Naive thymus-derived CD8-positive, alpha-beta T cell (primary cell): Measurements from ENCODE around the gene NCK2. TPM values are rescaled to one million over a fixed set of nuclear protein-coding genes. Genes with fewer than 3 reads are reported as not detected.

Source experiments
- ATAC-seq, 2 donors: fragments of 150-1000 bp; cut with Tn5 transposase in 1 of 2; sonication (Bioruptor Pico), chemical (Tn5 transposase) in 1 of 2; 1 replicate in 1 of 2; 2 replicates in 1 of 2; pipeline ENCODE4 v1.10.0; 2021; ENCODE audit warnings: mild to moderate bottlenecking in 2 of 2, moderate library complexity in 2 of 2
- POLR2A ChIA-PET: fragments of 350-600 bp; sonication (Branson Sonifier 250); formaldehyde crosslinking; loops from one replicate; lab custom pipeline; 2021; ENCODE audit warnings: antibody characterized with exemption; lab: Charles Lee
- DNase-seq, 10 donors: peaks; one replicate each; pipeline versions ENCODE4 v3.0.0 to v3.0.0-alpha.2; 2020 to 2022
- H3K27ac Mint-ChIP-seq, 10 donors: one replicate each; pipeline ENCODE4 v1.8.0; 2020 to 2022; ENCODE audit warnings: mild to moderate bottlenecking in 10 of 10, mixed read lengths in 10 of 10, moderate library complexity in 4 of 10, inconsistent platforms in 1 of 10
- H3K27me3 Mint-ChIP-seq, 5 donors: one replicate each; pipeline ENCODE4 v1.8.0; 2021 to 2022; ENCODE audit warnings: mixed read lengths in 5 of 5
- H3K36me3 Mint-ChIP-seq, 3 donors: one replicate each; pipeline ENCODE4 v1.8.0; 2020 to 2022; ENCODE audit warnings: mixed read lengths in 3 of 3, mild to moderate bottlenecking in 2 of 3, inconsistent platforms in 1 of 3
- H3K4me1 Mint-ChIP-seq, 4 donors: one replicate each; pipeline ENCODE4 v1.8.0; 2021 to 2022; ENCODE audit warnings: mixed read lengths in 4 of 4
- H3K4me3 Mint-ChIP-seq, 10 donors: one replicate each; pipeline ENCODE4 v1.8.0; 2020 to 2022; ENCODE audit warnings: mild to moderate bottlenecking in 10 of 10, mixed read lengths in 10 of 10, moderate library complexity in 6 of 10, inconsistent platforms in 1 of 10
- H3K9me3 Mint-ChIP-seq, 9 donors: one replicate each; pipeline ENCODE4 v1.8.0; 2020 to 2022; ENCODE audit warnings: mixed read lengths in 9 of 9, mild to moderate bottlenecking in 3 of 9, inconsistent platforms in 1 of 9, moderate library complexity in 1 of 9
- polyA plus RNA-seq, 3 donors: library from polyadenylated mRNA; unstranded; fragments of 300-500 nt; fragmentation: Illumina TruSeq; gene quantifications; one replicate each; pipeline ENCODE4 v1.2.3, GENCODE V29; 2021
- total RNA-seq, 8 experiments: library from RNA in 2 of 8; stranded (reverse) in 2 of 8; gene quantifications; one replicate each; pipeline ENCODE4 v1.2.3 and lab custom pipeline; 2021 to 2026

The NCK2 gene
- total RNA-seq = 100 to 1,000 TPM; 119 to 124 TPM
- polyA plus RNA-seq = 100 to 1,000 TPM in 1 of 3 donors, 10 to 100 TPM in 2; 36.6 to 110 (median 67.8) TPM
- 108 to 170 (median 134) reads per million in 6 experiments for total RNA-seq (lab: John Stamatoyannopoulos, UW)

DNA sequence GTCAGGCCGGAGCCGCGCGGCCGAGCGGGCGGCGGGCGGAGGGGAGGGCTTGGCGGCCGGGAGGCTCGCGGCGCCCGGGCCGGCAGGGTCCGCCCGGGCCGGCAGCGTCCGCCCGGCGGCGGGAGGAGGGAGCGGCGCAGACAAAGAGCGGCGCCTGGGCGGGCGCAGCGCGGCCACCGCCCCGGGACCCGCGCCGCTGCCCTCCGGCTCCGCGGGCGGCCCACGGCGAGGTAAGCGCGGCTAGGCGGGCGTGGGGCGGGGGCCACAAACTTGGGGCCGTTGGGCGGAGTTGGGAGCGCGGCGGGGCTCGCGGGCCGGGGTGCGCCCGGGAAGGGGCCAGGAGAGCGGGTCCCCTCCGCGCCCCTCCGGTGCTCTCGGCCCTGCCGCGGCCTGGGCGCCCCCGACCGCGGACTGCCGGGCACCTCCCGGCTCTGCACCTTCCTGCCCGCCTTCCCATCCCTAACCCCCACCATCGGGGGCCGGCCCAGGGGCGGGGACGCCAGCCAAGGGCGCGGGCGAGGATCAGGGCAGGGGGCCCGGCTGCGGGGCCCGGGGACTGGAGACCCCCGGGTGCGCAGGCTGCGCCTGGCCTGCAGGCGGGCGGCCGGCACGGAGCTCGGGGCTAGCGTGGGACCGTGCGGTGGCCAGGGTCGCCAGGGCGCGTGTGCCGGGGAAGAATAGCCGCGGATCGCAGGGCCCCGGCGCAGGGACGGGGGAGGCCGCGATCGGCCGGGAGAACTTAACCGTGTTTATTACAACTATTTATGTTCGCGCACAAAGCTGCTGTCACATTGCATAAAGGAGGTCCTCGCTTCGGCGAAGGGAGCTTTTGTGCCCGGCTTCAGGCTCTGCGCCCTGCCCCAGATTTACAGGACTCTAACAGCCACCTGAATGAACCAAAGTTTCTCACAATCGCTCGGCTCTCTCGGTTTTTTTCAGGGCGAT lies at the start of gene NCK2:
Gene NCK2 (plus strand): TSS at position 4 of the 945 bp plus-strand sequence. CDS start 110,152 bp downstream, outside the sequence.
- Mint-ChIP-seq H3K9me3 (peaks cover 0 to 10% (median 0%) of the 10 kb centered on the region in 9 donors), H3K27me3 (no peaks in the 10 kb centered on the region), H3K4me1 (peaks cover 49 to 86% (median 79%) of the 10 kb centered on the region in 4 donors), H3K4me3 (peak within 1 kb of the TSS; percentile 91 to 99 (median 96)), H3K27ac (peak within 1 kb of the TSS; percentile 87 to 99 (median 98)), H3K36me3 (peaks cover 0 to 34% (median 8%) of the 10 kb centered on the region in 3 donors)
- POLR2A ChIA-PET = interaction anchor here (0.6 to 4.5 kb wide), 28 partner anchors 8 to 448 kb away, joined by 3 to 58 read pairs (median 6); no protein-coding TSS in a partner anchor
- DNase-seq (peak in 6 of 10 donors; percentile 27 to 46 (median 34)), ATAC-seq (peak; percentile 9 to 18)

DNA sequence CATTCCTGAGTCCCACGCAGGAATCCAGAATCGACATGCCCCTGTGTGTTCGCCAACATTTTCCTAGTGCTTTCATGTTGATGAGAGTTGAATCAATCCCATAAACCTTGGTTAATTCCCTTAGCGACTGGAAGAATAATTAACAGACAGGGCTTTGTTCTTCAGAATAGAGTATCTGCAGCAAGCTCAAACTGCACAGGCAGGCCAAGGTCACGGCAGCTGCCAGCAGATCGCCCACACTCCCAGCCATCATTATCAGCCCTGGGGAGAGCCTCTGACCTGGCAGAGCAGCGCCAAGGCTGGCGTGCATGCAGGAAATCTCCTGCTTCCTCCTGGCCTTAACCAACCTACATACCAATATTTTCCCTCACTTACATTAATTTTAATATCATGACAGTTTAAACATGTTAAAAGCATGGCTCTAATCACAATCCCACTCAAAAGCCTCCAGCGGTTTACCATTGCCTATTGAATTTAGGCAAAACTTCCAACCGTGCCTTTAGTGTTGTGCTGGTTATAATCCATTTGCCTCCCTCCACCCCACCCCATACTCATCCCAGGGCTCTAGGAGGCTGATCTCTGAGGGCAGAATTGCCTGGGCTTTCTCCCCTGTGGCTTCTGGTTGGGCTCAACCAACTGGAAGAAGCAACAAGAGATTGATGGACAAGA lies 46.8 kb upstream of the NCK2 start:
- POLR2A ChIA-PET = no interaction called here
- DNase-seq (no peak), ATAC-seq (no peak)
- Mint-ChIP-seq H3K4me3 (no peak overlapping the region), H3K27ac (peak overlapping the region in 1 of 10 donors; percentile 34), H3K4me1 (peaks cover 0 to 7% (median 0%) of the 10 kb centered on the region in 4 donors), H3K9me3 (no peaks in the 10 kb centered on the region), H3K36me3 (peaks cover 0 to 4% (median 0%) of the 10 kb centered on the region in 3 donors), H3K27me3 (peaks cover 0 to 4% (median 0%) of the 10 kb centered on the region in 5 donors)

DNA sequence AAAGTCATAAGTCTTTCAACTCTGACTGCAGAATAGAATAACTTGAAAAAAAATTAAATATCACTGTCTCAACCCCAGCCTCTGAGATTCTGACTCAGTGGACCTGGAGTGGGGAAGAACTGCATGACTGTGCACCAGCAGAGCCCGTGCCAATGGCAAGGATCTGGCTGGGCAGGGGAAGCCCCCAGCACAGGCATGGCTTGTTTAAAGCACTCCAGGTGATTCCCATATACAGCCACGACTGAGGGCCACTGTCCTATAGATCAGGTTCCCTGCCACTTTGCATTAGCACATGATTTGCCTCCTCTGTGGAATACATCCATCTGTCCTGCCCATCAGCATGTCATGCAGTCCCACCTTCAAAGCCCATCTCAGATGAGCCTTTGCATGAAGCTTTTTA lies 45.9 kb upstream of the NCK2 start:
- DNase-seq = no peak
- H3K4me3 Mint-ChIP-seq = no peak overlapping the region
- ATAC-seq = no peak
- no peaks in the 10 kb centered on the region for H3K9me3 Mint-ChIP-seq
- POLR2A ChIA-PET = no interaction called here
- H3K27me3 Mint-ChIP-seq = peaks cover 0 to 6% (median 0%) of the 10 kb centered on the region in 5 donors
- peaks cover 0 to 7% (median under 1%) of the 10 kb centered on the region in 4 donors for H3K4me1 Mint-ChIP-seq
- peaks cover 0 to 4% (median 0%) of the 10 kb centered on the region in 3 donors for H3K36me3 Mint-ChIP-seq
- H3K27ac Mint-ChIP-seq = peak overlapping the region in 2 of 10 donors; percentile 34 to 74

DNA sequence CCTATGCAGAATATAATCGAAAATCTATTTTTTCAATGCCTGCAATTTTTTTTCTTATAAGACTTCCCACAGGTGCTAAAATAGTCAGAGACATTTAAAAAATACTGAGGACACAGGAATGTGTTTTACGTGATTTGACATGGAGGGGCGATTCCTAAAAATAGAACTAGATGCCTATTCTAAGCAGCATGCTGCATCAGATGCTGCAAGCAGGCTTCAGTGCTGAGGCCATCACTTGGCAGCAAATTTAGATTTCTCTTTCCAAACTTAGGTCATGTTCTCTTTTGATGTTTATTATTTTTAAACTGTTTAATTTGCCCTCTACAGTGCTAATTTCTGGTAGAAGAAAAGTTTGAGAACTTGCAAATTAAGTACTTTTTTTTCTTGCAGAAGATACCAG lies 43.7 kb upstream of the NCK2 start:
- no peak for ATAC-seq
- Mint-ChIP-seq H3K9me3 (peaks cover 0 to 6% (median 0%) of the 10 kb centered on the region in 9 donors), H3K27ac (no peak overlapping the region), H3K4me3 (no peak overlapping the region), H3K27me3 (peaks cover 0 to 6% (median 0%) of the 10 kb centered on the region in 5 donors), H3K36me3 (peaks cover 0 to 4% (median 0%) of the 10 kb centered on the region in 3 donors), H3K4me1 (peaks cover 0 to 7% (median under 1%) of the 10 kb centered on the region in 4 donors)
- POLR2A ChIA-PET = no interaction called here
- DNase-seq = no peak

DNA sequence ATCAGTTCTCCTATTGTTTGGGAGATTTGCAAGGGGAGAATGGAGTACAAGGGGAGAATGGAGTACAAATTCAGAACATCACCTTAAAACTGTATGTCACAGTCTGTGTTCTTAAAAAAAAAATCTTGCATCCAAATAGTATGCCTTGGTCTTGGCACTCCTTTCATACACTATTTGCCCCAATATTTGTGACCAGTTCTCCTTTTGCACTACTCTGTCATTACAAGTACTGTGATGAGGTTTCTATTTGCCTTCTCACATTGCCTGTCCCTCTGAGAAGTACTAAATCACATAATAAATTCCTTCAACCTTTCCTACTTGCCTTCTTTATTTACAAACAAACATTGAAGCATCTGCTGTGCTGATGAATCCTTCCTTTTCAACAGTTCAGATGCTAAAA lies 36.0 kb upstream of the NCK2 start:
- POLR2A ChIA-PET = no interaction called here
- ATAC-seq = no peak
- Mint-ChIP-seq H3K27me3 (no peaks in the 10 kb centered on the region), H3K4me1 (peaks cover 0 to 4% (median 0%) of the 10 kb centered on the region in 4 donors), H3K4me3 (no peak overlapping the region), H3K9me3 (peaks cover 0 to 6% (median 0%) of the 10 kb centered on the region in 9 donors), H3K36me3 (no peaks in the 10 kb centered on the region), H3K27ac (peak overlapping the region in 2 of 10 donors; percentile 1 to 69)
- no peak for DNase-seq

DNA sequence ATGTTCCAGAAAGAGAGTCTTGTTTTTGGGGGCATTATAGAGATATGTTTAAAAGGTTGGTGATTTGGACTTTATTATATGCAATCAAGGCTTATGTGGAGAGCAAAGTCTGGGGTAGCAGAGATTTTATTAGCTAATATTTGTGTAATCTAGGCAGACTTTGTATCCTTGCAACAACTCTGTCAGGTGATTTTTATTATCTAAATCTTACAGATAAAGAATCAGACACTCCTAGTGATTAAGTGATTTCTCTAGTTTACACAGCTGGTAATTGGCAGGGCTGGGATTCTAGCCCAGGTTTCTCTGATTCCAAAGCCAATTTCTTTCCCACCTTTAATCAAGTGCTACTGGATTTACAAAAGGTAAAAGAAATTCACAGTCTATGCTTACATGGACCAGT lies 33.3 kb upstream of the NCK2 start:
- Mint-ChIP-seq H3K4me3 (no peak overlapping the region), H3K9me3 (no peaks in the 10 kb centered on the region), H3K36me3 (no peaks in the 10 kb centered on the region), H3K27ac (no peak overlapping the region), H3K4me1 (peaks cover 0 to 9% (median 2%) of the 10 kb centered on the region in 4 donors), H3K27me3 (no peaks in the 10 kb centered on the region)
- no peak for DNase-seq
- POLR2A ChIA-PET = no interaction called here
- no peak for ATAC-seq

DNA sequence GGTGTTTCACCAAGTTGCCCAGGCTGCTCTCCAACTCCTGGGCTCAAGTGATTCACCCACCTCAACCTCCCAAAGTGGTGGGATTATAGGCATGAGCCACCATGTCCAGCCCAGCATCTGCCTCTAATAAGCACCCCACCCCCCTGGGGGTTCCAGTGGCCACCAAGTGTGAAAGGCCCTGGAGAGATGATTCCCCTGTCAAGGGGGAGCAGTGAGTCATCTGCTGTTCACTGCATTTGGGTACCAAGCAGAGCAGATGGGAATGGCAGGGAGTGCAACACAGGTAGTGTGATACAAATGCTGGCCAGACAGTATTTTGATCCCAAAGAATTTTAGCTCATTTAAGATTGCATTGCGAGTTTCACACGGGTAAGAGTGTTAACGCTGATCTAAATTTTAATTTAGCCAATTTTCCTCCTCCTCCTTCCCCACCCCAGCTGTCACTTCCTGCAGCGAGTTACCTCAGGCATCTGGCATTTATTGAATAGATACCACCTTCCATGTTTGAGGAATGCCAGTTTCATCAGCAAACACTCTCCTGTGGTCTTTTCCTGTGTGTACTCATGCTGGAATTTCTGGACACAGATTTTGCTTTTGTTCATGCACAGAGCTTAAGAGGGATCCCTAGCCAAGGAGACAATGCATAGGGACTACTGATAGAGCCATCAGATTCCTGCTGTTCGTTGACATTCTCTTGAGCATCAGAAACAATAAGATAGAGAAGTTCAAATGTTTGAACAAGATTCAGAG lies 32.4 kb upstream of the NCK2 start:
- ATAC-seq (no peak), DNase-seq (no peak)
- Mint-ChIP-seq H3K27me3 (no peaks in the 10 kb centered on the region), H3K36me3 (no peaks in the 10 kb centered on the region), H3K27ac (no peak overlapping the region), H3K4me1 (peaks cover 0 to 9% (median 3%) of the 10 kb centered on the region in 4 donors), H3K4me3 (no peak overlapping the region), H3K9me3 (no peaks in the 10 kb centered on the region)
- POLR2A ChIA-PET = no interaction called here

DNA sequence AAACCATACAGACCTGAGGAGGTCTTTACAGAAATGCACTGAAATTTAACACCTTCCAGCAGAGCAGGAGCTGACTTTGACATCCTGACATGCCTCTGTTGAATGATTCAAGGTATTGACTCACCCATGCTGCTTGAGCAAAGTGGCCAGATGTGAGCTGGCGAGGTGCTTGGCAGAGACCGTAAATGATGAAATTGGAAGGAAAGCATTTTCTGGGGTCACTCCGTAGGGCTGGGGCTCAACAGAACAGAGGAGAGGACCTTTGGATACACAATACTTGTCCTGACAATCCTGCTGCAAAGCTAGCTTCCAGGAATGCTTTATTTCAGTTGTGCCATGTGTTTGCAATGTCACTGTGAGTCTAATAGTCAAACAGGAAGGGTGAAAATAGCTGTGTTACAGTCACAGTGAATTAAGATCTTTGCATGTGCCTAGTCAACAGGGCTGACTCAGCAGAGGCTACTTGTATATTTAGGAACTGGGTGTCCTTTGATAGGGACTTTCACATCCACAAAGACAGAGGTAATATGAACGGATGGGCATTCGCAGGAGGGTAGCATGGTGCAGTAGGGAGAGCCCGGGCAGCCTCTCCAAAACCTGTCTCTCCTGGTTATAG lies 31.6 kb upstream of the NCK2 start:
- no peak overlapping the region for H3K27ac Mint-ChIP-seq
- POLR2A ChIA-PET = no interaction called here
- H3K9me3 Mint-ChIP-seq = no peaks in the 10 kb centered on the region
- ATAC-seq (no peak), DNase-seq (no peak)
- no peak overlapping the region for H3K4me3 Mint-ChIP-seq
- no peaks in the 10 kb centered on the region for H3K36me3 Mint-ChIP-seq
- H3K27me3 Mint-ChIP-seq = no peaks in the 10 kb centered on the region
- H3K4me1 Mint-ChIP-seq = peaks cover 0 to 9% (median 3%) of the 10 kb centered on the region in 4 donors

DNA sequence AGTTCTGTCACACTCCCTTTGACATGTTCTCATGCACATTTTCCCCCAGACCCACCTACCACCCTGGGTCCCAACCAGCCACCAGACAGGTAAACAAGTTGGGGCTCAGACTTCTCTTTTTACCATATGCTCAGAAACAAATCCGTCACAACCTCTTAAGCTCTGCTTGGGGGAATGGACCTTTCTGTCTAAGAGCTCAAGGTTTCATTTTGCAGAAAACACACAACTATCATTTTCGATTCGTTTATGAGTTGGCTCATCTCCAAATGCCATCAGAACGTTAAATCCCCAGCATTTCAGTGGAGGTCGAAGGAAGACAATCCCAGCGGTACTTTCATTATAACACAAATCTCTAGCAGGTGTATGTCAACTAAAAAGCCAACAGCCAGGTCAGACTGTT lies 30.6 kb upstream of the NCK2 start:
- POLR2A ChIA-PET = no interaction called here
- H3K27ac Mint-ChIP-seq = no peak overlapping the region
- ATAC-seq (no peak), DNase-seq (no peak)
- H3K4me3 Mint-ChIP-seq = no peak overlapping the region
- H3K9me3 Mint-ChIP-seq = no peaks in the 10 kb centered on the region
- H3K4me1 Mint-ChIP-seq = peaks cover 2 to 12% (median 4%) of the 10 kb centered on the region in 4 donors
- no peaks in the 10 kb centered on the region for H3K36me3 Mint-ChIP-seq
- H3K27me3 Mint-ChIP-seq = no peaks in the 10 kb centered on the region

DNA sequence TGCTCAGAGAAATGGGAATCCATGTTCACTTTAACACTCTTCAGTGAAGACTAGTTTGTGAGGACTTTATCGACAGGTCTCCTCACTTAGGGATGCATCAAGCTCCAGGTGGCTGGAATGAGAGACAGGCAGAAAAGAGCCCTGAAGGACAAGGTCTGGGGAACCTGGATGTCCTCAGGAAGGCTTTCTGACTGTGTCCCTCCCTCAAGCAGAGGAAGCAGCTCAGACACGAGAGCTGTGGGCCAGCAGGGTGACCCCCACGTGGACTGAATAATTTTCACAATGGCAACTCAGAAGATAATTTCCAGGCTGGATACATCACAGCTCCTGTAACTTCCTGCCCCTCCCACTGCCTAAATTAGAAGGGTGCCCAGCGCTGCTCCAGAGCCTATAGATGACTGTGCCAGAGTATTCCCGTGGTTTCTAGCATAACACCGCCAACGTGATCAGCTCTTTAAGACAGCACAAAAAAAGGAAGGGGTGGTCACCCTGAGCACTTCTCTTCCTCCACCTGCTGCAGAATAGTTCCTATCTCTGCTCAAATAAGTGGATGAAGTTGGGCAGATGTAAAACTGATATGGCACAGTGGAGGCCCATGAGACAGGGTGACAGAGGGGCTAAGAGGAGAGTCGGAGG lies 25.7 kb upstream of the NCK2 start:
- no peaks in the 10 kb centered on the region for H3K27me3 Mint-ChIP-seq
- no peaks in the 10 kb centered on the region for H3K36me3 Mint-ChIP-seq
- POLR2A ChIA-PET = interaction anchor here (1.1 kb wide), 1 partner anchor 14 kb away, joined by 3 read pairs; no protein-coding TSS in a partner anchor
- DNase-seq (no peak), ATAC-seq (no peak)
- peak overlapping the region in 2 of 10 donors; percentile 7 to 65 for H3K27ac Mint-ChIP-seq
- no peaks in the 10 kb centered on the region for H3K9me3 Mint-ChIP-seq
- peaks cover 3 to 24% (median 6%) of the 10 kb centered on the region in 4 donors for H3K4me1 Mint-ChIP-seq
- no peak overlapping the region for H3K4me3 Mint-ChIP-seq

DNA sequence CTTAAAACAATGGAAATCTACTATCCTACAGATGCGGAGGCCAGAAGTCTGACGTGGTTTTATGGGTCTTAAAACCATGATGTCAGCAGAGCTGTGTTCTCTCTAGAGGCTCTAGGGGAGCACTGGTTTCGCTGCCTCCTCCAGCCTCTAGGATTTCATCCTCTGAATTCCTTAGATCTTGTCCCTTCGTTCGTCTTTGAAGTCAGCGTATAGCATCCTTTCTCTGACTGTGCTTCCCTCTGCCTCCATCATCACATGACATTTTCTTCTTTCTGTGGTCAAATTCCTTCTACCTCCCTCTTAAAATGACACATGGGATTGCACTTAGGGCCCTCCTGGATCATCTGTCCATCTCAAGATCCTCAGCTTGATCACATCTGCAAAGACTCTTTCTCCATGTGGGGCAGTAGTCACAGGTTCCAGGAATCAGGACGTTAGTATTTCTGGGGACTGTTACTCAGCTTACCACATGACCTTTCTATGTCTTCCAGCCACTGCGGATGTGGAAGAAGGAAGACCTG lies 22.7 kb upstream of the NCK2 start:
- POLR2A ChIA-PET = interaction anchor here (0.6 to 1.1 kb wide), 2 partner anchors 20 to 25 kb away, joined by 3 to 4 read pairs; no protein-coding TSS in a partner anchor
- Mint-ChIP-seq H3K36me3 (peaks cover 0 to 5% (median 0%) of the 10 kb centered on the region in 3 donors), H3K9me3 (peaks cover 0 to 7% (median 4%) of the 10 kb centered on the region in 9 donors), H3K4me1 (peaks cover 2 to 21% (median 8%) of the 10 kb centered on the region in 4 donors), H3K4me3 (no peak overlapping the region), H3K27me3 (no peaks in the 10 kb centered on the region), H3K27ac (peak overlapping the region in 5 of 10 donors; percentile 3 to 58 (median 11))
- no peak for ATAC-seq
- DNase-seq = no peak
